Heart left ventricle (tissue), 16 donors: ENCODE data around the gene ARID5B. TPM values are rescaled to one million over a fixed set of nuclear protein-coding genes. Genes with fewer than 3 reads are reported as not detected.
A peak's percentile ranks its signal among the peaks of the same experiment; 100 is the strongest.

Experiments used
- ATAC-seq, 4 donors: fragments of 200-7000 bp; cut with Tn5 transposase; one replicate each; pipeline ENCODE4 v1.9.1; 2020 to 2022; ENCODE audit warnings: moderate library complexity in 4 of 4, mild to moderate bottlenecking in 3 of 4, moderate number of reproducible peaks in 1 of 4
- DNase-seq, 5 donors: peaks; one replicate each; pipeline ENCODE4 v3.0.0-alpha.2; 2020
- H3K27ac ChIP-seq, 12 donors: fragments of 200-600 bp; sonication (generic) in 4 of 12; one replicate each; pipeline versions ENCODE4 v1.5.0 to v1.8.0; 2016 to 2022; ENCODE audit warnings: mild to moderate bottlenecking in 2 of 12
- H3K27me3 ChIP-seq, 9 donors: fragments of 200-600 bp; sonication (generic) in 2 of 9; one replicate each; pipeline versions ENCODE4 v1.5.1 to v1.8.0; 2016 to 2022; ENCODE audit warnings: mild to moderate bottlenecking in 3 of 9
- H3K36me3 ChIP-seq, 9 donors: fragments of 200-600 bp; sonication (generic) in 2 of 9; one replicate each; pipeline versions ENCODE4 v1.5.0 to v1.8.0; 2018 to 2022; ENCODE audit warnings: mild to moderate bottlenecking in 2 of 9
- H3K4me1 ChIP-seq, 12 donors: fragments of 200-600 bp; sonication (generic) in 4 of 12; one replicate each; pipeline versions ENCODE4 v1.5.0 to v1.8.0; 2016 to 2022; ENCODE audit warnings: mild to moderate bottlenecking in 3 of 12
- H3K4me3 ChIP-seq, 12 donors: fragments of 200-600 bp; sonication (generic) in 4 of 12; one replicate each; pipeline versions ENCODE4 v1.5.0 to v1.8.0; 2017 to 2022; ENCODE audit warnings: mild to moderate bottlenecking in 9 of 12, moderate library complexity in 4 of 12
- H3K9me3 ChIP-seq, 12 donors: fragments of 200-600 bp; sonication (generic) in 4 of 12; one replicate each; pipeline versions ENCODE4 v1.5.0 to v1.8.0; 2016 to 2022; ENCODE audit warnings: mild to moderate bottlenecking in 1 of 12
- POLR2A ChIP-seq, 2 donors: fragments of 450-650 bp; IDR thresholded peaks; one replicate each; pipeline ENCODE4 v1.6.1; 2017; ENCODE audit warnings: antibody characterized with exemption in 2 of 2, mild to moderate bottlenecking in 2 of 2, moderate library complexity in 2 of 2
- WGBS, 4 donors: extraction: QIAGEN DNeasy Blood & Tissue Kit in 2 of 4; methylation state at CpG; one replicate each; pipeline versions ENCODE4 v1.1.5 to v1.1.7; 2013 to 2018; 5-methylcytosine and 5-hydroxymethylcytosine counted together
- intact Hi-C, 10 donors: fragments of 100-400 bp; cut with DNase I; formaldehyde crosslinking; loops; one replicate each; pipeline versions ENCODE4 v1.11.1 to v1.14.2; 2022
- polyA plus RNA-seq, 2 donors: library from polyadenylated mRNA; stranded (reverse); fragments of 200-250 nt; gene quantifications; one replicate each; pipeline ENCODE4 v1.2.3, GENCODE V29; 2013
- total RNA-seq, 9 donors: library from RNA; depleted of rRNA in 2 of 9; stranded (reverse); fragments of >200 nt in 2 of 9; fragmentation: NEBNext Ultra II Directional in 3 of 9; extraction: Animal tissue kit (Norgen Biotek cat#: 25700) in 3 of 9; gene quantifications; one replicate each; pipeline versions ENCODE4 v1.1.0 to v1.2.4, GENCODE V29; 2016 to 2023
- TF ChIP-seq, protein P1 (sequence below), 12 donors: fragments of 200-600 bp; sonication (generic) in 4 of 12; IDR thresholded peaks; one replicate each; pipeline versions ENCODE4 v1.5.0 to v1.8.0; 2018 to 2022; ENCODE audit warnings: antibody characterized with exemption in 12 of 12, mild to moderate bottlenecking in 5 of 12
- donor health status: ischemic (EF 13 %, LVEDD 7.1; RV severe dilation, severe dysfunction).
- donor health status: healthy with polysubstance abuse.
- donor health status: DM: no; HTN: yes; CAD: no.
- donor health status: DM: no; HTN: no; CAD: no.
- donor health status: ischemic (EF 25% LVEDD 6.9; RV normal size, moderate dysfunction).
- donor health status: ischemic (EF 25% LVEDD 5.7; RV mildly dilated, moderate dysfunction).
- donor health status: healthy.
- donor health status: DM: yes; HTN: yes; CAD: no.
- donor health status: ischemic (EF 35%, LVEDD 5.7; RV mildly dilated, moderate dysfunction).
- donor health status: nonischemic (EF 11% LVEDD 7.7; RV severe dilation, severe dysfunction).
- donor health status: DM: yes; HTN: yes; CAD: no.
- donor health status: PGD.
- donor health status: ischemic (EF 29% LVEDD 5.4; RV normal size, mild dysfunction).
- donor health status: nonischemic (EF 23%, LVEDD 6.1; RV moderate dilation, normal function).

The ARID5B gene
- total and polyA plus RNA-seq, 11 donors, result 4.5 to 45.5 (median 26.6) TPM

- no peaks in the 10 kb centered on the region for H3K9me3 ChIP-seq
- TF ChIP-seq, protein P1, sequence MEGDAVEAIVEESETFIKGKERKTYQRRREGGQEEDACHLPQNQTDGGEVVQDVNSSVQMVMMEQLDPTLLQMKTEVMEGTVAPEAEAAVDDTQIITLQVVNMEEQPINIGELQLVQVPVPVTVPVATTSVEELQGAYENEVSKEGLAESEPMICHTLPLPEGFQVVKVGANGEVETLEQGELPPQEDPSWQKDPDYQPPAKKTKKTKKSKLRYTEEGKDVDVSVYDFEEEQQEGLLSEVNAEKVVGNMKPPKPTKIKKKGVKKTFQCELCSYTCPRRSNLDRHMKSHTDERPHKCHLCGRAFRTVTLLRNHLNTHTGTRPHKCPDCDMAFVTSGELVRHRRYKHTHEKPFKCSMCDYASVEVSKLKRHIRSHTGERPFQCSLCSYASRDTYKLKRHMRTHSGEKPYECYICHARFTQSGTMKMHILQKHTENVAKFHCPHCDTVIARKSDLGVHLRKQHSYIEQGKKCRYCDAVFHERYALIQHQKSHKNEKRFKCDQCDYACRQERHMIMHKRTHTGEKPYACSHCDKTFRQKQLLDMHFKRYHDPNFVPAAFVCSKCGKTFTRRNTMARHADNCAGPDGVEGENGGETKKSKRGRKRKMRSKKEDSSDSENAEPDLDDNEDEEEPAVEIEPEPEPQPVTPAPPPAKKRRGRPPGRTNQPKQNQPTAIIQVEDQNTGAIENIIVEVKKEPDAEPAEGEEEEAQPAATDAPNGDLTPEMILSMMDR (IDR thresholded peaks at IDR 0.05), result no peak
- TF ChIP-seq POLR2A (IDR thresholded peaks at IDR 0.05), result no peak
- intact Hi-C loops, result loop anchor here in 2 of 10 donors (5.0 to 10.0 kb wide), 3 partner anchors 38 to 129 kb away; no protein-coding TSS in a partner anchor
- peaks cover 0 to 49% (median 26%) of the 10 kb centered on the region in 12 donors for H3K4me1 ChIP-seq
- peaks cover 0 to 50% (median 29%) of the 10 kb centered on the region in 9 donors for H3K36me3 ChIP-seq
- ATAC-seq, result peak in 1 of 4 donors; percentile 39
- no peak overlapping the region for H3K4me3 ChIP-seq
- WGBS, 4 donors, result 59 to 66% (median 62%) methylated on average over 12 of the region's 12 CpGs
- no peaks in the 10 kb centered on the region for H3K27me3 ChIP-seq
- H3K27ac ChIP-seq, result peak overlapping the region in 11 of 12 donors; percentile 15 to 76 (median 55)
- no peak for DNase-seq
These were observed 194.0 kb downstream of the ARID5B start for GRCh38 chr10:62095181-62096122.

GRCh38 chr10:62096256-62096933 is 194.9 kb downstream of the ARID5B start:
- WGBS, 4 donors, result 74 to 91% (median 88%) methylated on average over 4 of the region's 4 CpGs
- DNase-seq (no peak), ATAC-seq (no peak)
- no peaks in the 10 kb centered on the region for H3K9me3 ChIP-seq
- no peaks in the 10 kb centered on the region for H3K27me3 ChIP-seq
- peaks cover 0 to 40% (median 19%) of the 10 kb centered on the region in 9 donors for H3K36me3 ChIP-seq
- peak overlapping the region in 10 of 12 donors; percentile 11 to 61 (median 51) for H3K27ac ChIP-seq
- H3K4me3 ChIP-seq, result no peak overlapping the region
- peaks cover 0 to 49% (median 26%) of the 10 kb centered on the region in 12 donors for H3K4me1 ChIP-seq
- TF ChIP-seq, protein P1 (IDR thresholded peaks at IDR 0.05), result no peak
- no peak for TF ChIP-seq POLR2A (IDR thresholded peaks at IDR 0.05)
- intact Hi-C loops, result loop anchor here in 2 of 10 donors (5.0 to 10.0 kb wide), 3 partner anchors 39 to 128 kb away; no protein-coding TSS in a partner anchor

DNA sequence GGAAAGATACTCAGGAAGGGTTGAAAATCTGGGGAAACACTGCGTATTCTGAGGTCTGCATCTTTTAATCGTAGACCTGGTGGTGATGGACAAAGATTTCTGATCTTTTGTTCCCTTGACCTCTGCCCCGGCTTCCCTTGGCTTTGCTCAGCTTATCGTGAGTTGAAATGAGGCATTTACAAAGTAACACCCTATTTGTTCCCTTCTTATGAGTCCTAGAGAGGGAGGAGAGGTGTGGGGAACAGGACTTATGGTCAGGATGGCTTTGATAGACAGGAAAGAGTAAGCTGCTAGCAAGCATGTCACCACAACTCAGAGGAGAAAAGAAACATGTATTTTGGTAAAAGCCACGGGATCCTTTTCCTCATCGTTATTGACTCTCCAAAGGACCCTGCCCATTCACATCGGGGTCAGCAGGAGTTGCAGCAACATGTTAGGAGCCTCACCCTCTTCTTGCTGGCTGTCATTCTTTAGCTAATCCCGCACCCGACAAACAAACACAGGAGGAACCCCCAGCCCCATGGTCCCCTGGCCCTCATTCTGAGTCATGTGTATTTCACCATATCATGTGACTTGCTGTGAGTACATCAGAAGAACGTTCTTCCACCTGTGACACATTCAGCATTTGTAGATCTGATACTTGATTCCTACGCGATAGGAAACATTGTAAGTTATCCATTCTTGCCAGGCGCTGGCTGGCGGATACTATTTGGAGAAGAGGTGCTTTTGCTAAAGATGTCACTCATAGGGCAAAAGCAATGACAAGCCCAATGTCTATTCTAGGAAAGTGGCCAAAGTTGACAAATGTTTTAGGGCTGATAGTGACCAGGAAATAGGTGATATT is 197.0 kb downstream of the ARID5B start:
- peaks cover 0 to 42% (median 26%) of the 10 kb centered on the region in 12 donors for H3K4me1 ChIP-seq
- TF ChIP-seq, protein P1 (IDR thresholded peaks at IDR 0.05), result no peak
- no peak for TF ChIP-seq POLR2A (IDR thresholded peaks at IDR 0.05)
- no peaks in the 10 kb centered on the region for H3K9me3 ChIP-seq
- H3K27ac ChIP-seq, result no peak overlapping the region
- H3K27me3 ChIP-seq, result no peaks in the 10 kb centered on the region
- no peak overlapping the region for H3K4me3 ChIP-seq
- ATAC-seq (peak in 1 of 4 donors; percentile 41), DNase-seq (no peak)
- WGBS, 4 donors, result 65 to 79% (median 76%) methylated on average over 14 of the region's 14 CpGs
- intact Hi-C loops, result loop anchor here in 2 of 10 donors (5.0 to 10.0 kb wide), 3 partner anchors 41 to 126 kb away; no protein-coding TSS in a partner anchor
- peaks cover 0 to 19% (median 0%) of the 10 kb centered on the region in 9 donors for H3K36me3 ChIP-seq
